ENCODE results near the gene CFP. TPM values are rescaled to one million over a fixed set of nuclear protein-coding genes. Genes with fewer than 3 reads are reported as not detected.
A peak's percentile ranks its signal among the peaks of the same experiment; 100 is the strongest.

Gene CFP
- polyA plus RNA-seq, 1 of the 3 experiments (the other 2 are of a cell fraction) = 0.03 TPM

DNA sequence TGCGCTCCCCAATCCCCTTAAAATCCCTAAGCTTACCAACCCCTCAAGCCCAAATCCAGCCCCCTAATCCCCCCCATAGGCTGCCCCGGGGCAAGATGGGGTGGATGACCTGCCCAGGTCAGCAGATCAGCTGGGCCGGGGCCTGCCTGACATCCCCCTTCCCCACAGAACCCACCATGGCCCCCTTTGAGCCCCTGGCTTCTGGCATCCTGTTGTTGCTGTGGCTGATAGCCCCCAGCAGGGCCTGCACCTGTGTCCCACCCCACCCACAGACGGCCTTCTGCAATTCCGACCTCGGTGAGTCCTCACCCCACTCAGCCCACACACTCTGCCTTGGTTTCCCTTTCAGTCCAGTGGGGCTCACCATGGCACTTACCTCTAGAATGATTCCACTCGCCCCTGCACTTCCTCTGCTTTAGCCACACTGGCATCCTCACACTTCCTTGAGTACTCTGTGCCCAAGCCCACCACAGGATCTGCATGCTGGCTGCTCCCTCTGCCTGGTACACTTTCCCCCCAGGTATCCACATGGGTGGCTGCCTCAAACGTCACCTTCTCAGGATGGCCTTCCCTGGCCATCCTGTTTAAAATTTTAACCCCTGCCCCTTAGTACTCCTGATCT, 46.4 kb downstream of the CFP start:
- Histone ChIP-seq H3K27ac (ENCODE audit: low read depth in 2 of 2, low read length in 1 of 2) (no peak overlapping the region), H4K20me1 (ENCODE audit: insufficient read depth) (no peaks in the 10 kb centered on the region), H3K9me2 (no peaks in the 10 kb centered on the region), H3K9ac (peak overlapping the region; percentile 80; the same call in 1 of the 2 replicates), H3K4me2 (peak overlapping the region; percentile 82), H3K4me1 (ENCODE audit: control insufficient read depth in 1 of 2, insufficient read depth in 2 of 2, low read depth in 1 of 2, low read length in 1 of 2) (peaks cover 0 to 2% of the 10 kb centered on the region in 2 experiments; a peak in 1 of 4 replicates), H3K4me3 (ENCODE audit: low read depth in 2 of 2, low read length in 1 of 2) (peak overlapping the region; percentile 54 to 67; a peak in 3 of 4 replicates), H3K79me2 (ENCODE audit: insufficient read depth) (peaks cover 13% of the 10 kb centered on the region; the same call in 1 of the 2 replicates), H2AFZ (ENCODE audit: low read depth) (no peak overlapping the region), H3F3A (replicated peaks; ENCODE audit: insufficient read depth) (peaks cover 8% of the 10 kb centered on the region), H3K9me3 (no peaks in the 10 kb centered on the region), H3K36me3 (replicated peaks in 1 of 2; ENCODE audit: control insufficient read depth in 1 of 2, insufficient read depth in 2 of 2, low read length in 1 of 2) (peaks cover 0 to 2% of the 10 kb centered on the region in 2 experiments), H3K27me3 (ENCODE audit: insufficient read depth) (no peaks in the 10 kb centered on the region; the same call in 1 of the 2 replicates)
- ChIA-PET CTCF (interaction anchor here (3.1 kb wide), 1 partner anchor 61 kb away, joined by 9 read pairs; no protein-coding TSS in a partner anchor), POLR2A (no interaction called here)
- no peak for DNase-seq
- 52% methylated on average over 7 of the region's 8 CpGs for WGBS (ENCODE audit: low lambda C conversion rate)
- TF ChIP-seq MEF2A (IDR thresholded peaks at IDR 0.05; ENCODE audit: borderline replicate concordance, low read depth) = no peak
- TF ChIP-seq CHD2 (IDR thresholded peaks at IDR 0.05; ENCODE audit: low read length, partially characterized antibody) = no peak
- no peak for TF ChIP-seq EZH2phosphoT487 (IDR thresholded peaks at IDR 0.05; ENCODE audit: borderline replicate concordance, low read depth)
- no peak for TF ChIP-seq JUND (IDR thresholded peaks at IDR 0.05)
- no peak for TF ChIP-seq SMC3 (IDR thresholded peaks at IDR 0.05; ENCODE audit: low read depth, low read length)
- TF ChIP-seq RCOR1 (IDR thresholded peaks at IDR 0.05; ENCODE audit: low read length) = no peak
- no peak for TF ChIP-seq RAD21 (IDR thresholded peaks at IDR 0.05; ENCODE audit: low read length)
- no peak for TF ChIP-seq GABPA (IDR thresholded peaks at IDR 0.05; ENCODE audit: low read depth)

DNA sequence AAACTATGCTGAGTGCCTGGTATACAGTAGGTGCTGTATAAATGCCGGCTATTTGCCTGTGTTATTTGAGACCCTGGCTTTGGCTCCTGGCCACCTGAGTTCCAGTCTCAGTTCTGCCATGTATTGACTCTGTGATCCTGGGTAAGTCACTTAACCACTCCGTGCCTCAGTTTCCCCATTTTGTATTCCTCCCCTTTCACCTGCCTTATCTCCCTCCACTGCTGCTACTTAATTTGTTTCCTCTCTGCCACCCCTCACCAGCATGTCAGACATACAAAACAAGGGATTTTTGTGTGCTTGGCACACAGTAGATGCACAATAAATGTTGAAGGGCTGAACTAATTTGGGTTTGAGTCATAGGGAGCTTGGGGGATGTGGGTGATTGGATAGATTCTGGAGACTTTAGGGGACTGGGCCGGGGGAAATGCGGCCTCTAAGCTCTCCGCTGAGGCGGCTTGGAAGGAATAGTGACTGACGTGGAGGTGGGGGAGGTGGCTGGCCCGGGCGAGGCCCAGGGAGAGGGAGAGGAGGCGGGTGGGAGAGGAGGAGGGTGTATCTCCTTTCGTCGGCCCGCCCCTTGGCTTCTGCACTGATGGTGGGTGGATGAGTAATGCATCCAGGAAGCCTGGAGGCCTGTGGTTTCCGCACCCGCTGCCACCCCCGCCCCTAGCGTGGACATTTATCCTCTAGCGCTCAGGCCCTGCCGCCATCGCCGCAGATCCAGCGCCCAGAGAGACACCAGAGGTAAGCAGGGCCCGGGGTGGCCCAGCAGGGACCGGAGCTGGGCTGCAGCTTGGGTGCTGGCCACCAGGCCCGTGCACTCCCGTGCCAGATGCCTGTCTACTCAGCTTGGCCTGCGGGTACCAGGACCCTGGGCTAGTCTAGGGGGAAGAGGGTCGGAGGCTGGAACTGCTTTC, 47.7 kb downstream of the CFP start, which contains the start of gene TIMP1:
Gene TIMP1, plus strand, starts transcription at position 706 of the 917 bp plus-strand sequence. CDS start 980 bp downstream, outside the sequence.
- peak within 1 kb of the TSS; percentile 82 for H3K4me2 ChIP-seq
- DNase-seq = peak; percentile 86
- peaks cover 0 to 2% of the 10 kb centered on the region in 2 experiments; a peak in 1 of 4 replicates for H3K4me1 ChIP-seq (ENCODE audit: control insufficient read depth in 1 of 2, insufficient read depth in 2 of 2, low read depth in 1 of 2, low read length in 1 of 2)
- no peaks in the 10 kb centered on the region for H4K20me1 ChIP-seq (ENCODE audit: insufficient read depth)
- 4% methylated on average over 22 of the region's 28 CpGs for WGBS (ENCODE audit: low lambda C conversion rate)
- POLR2A ChIA-PET = interaction anchor here (1.4 to 1.5 kb wide), 2 partner anchors 30 to 38 kb away, joined by 5 to 6 read pairs; partner anchors contain the start of gene SYN1
- H3K27me3 ChIP-seq (ENCODE audit: insufficient read depth) = no peaks in the 10 kb centered on the region; the same call in 1 of the 2 replicates
- H3K4me3 ChIP-seq (ENCODE audit: low read depth in 2 of 2, low read length in 1 of 2) = peak within 1 kb of the TSS; percentile 54 to 67
- peaks cover 0 to 2% of the 10 kb centered on the region in 2 experiments for H3K36me3 ChIP-seq (replicated peaks in 1 of 2; ENCODE audit: control insufficient read depth in 1 of 2, insufficient read depth in 2 of 2, low read length in 1 of 2)
- peaks cover 8% of the 10 kb centered on the region for H3F3A ChIP-seq (replicated peaks; ENCODE audit: insufficient read depth)
- CTCF ChIA-PET = interaction anchor here (0.7 to 3.1 kb wide), 6 partner anchors 10 to 62 kb away, joined by 3 to 9 read pairs (median 3); partner anchors contain the start of gene SYN1
- H3K79me2 ChIP-seq (ENCODE audit: insufficient read depth) = peaks cover 13% of the 10 kb centered on the region; the same call in 1 of the 2 replicates
- H3K9me3 ChIP-seq = no peaks in the 10 kb centered on the region
- peak within 1 kb of the TSS; percentile 80 for H3K9ac ChIP-seq
- peak within 1 kb of the TSS; percentile 43; the same call in 1 of the 2 replicates for H2AFZ ChIP-seq (ENCODE audit: low read depth)
- peak within 1 kb of the TSS; percentile 31 to 33; a peak in 3 of 4 replicates for H3K27ac ChIP-seq (ENCODE audit: low read depth in 2 of 2, low read length in 1 of 2)
- H3K9me2 ChIP-seq = no peaks in the 10 kb centered on the region
- TF ChIP-seq SMC3 (IDR thresholded peaks at IDR 0.05; ENCODE audit: low read depth, low read length) (no peak), TEAD4 (IDR thresholded peaks at IDR 0.05; ENCODE audit: borderline replicate concordance, insufficient read depth) (no peak), POLR2AphosphoS5 (IDR thresholded peaks at IDR 0.05; ENCODE audit: low read depth, low read length) (peak; percentile 43; the same call in 1 of the 2 replicates), YY1 (IDR thresholded peaks at IDR 0.05; ENCODE audit: low read depth) (peak; percentile 65; the same call in 1 of the 2 replicates), TAF1 (IDR thresholded peaks at IDR 0.05; ENCODE audit: borderline replicate concordance, low read depth, low read length) (no peak), JUND (IDR thresholded peaks at IDR 0.05) (peak; percentile 37; the same call in 1 of the 2 replicates), NFIC (IDR thresholded peaks at IDR 0.05; ENCODE audit: borderline replicate concordance) (peak; percentile 56; the same call in 1 of the 2 replicates), EP300 (IDR thresholded peaks at IDR 0.05; ENCODE audit: borderline replicate concordance in 1 of 2, low read depth in 1 of 2, low read length in 1 of 2) (peak in 1 of 2 experiments; percentile 55; a peak in 1 of 4 replicates), FOXJ3 (CRISPR knock-in tag; IDR thresholded peaks at IDR 0.05) (no peak), NRF1 (IDR thresholded peaks at IDR 0.05; ENCODE audit: low read depth, low read length) (no peak), RXRA (IDR thresholded peaks at IDR 0.05; ENCODE audit: borderline replicate concordance, low read depth) (no peak), FOXM1 (IDR thresholded peaks at IDR 0.05; ENCODE audit: low read depth) (no peak), RAD21 (IDR thresholded peaks at IDR 0.05; ENCODE audit: low read length) (no peak), ELF1 (IDR thresholded peaks at IDR 0.05) (peak; percentile 69), TCF12 (IDR thresholded peaks at IDR 0.05) (peak; percentile 53; the same call in 1 of the 2 replicates), GABPA (IDR thresholded peaks at IDR 0.05; ENCODE audit: low read depth) (peak; percentile 50)
- TF ChIP-seq, protein P1, sequence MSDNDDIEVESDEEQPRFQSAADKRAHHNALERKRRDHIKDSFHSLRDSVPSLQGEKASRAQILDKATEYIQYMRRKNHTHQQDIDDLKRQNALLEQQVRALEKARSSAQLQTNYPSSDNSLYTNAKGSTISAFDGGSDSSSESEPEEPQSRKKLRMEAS (IDR thresholded peaks at IDR 0.05; ENCODE audit: low read depth) = peak; percentile 71
- TF ChIP-seq, protein P2, sequence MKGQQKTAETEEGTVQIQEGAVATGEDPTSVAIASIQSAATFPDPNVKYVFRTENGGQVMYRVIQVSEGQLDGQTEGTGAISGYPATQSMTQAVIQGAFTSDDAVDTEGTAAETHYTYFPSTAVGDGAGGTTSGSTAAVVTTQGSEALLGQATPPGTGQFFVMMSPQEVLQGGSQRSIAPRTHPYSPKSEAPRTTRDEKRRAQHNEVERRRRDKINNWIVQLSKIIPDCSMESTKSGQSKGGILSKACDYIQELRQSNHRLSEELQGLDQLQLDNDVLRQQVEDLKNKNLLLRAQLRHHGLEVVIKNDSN (IDR thresholded peaks at IDR 0.05; ENCODE audit: borderline replicate concordance, low read depth) = no peak
- TF ChIP-seq, protein P3, sequence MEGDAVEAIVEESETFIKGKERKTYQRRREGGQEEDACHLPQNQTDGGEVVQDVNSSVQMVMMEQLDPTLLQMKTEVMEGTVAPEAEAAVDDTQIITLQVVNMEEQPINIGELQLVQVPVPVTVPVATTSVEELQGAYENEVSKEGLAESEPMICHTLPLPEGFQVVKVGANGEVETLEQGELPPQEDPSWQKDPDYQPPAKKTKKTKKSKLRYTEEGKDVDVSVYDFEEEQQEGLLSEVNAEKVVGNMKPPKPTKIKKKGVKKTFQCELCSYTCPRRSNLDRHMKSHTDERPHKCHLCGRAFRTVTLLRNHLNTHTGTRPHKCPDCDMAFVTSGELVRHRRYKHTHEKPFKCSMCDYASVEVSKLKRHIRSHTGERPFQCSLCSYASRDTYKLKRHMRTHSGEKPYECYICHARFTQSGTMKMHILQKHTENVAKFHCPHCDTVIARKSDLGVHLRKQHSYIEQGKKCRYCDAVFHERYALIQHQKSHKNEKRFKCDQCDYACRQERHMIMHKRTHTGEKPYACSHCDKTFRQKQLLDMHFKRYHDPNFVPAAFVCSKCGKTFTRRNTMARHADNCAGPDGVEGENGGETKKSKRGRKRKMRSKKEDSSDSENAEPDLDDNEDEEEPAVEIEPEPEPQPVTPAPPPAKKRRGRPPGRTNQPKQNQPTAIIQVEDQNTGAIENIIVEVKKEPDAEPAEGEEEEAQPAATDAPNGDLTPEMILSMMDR (IDR thresholded peaks at IDR 0.05) = no peak
